ENCODE data around the gene AUTS2. TPM values are rescaled to one million over a fixed set of nuclear protein-coding genes. Genes with fewer than 3 reads are reported as not detected.

AUTS2 gene
- total and polyA plus RNA-seq, 2 donors = 13.4 to 87.7 TPM

- WGBS = 87% methylated on average over 5 of the region's 5 CpGs
- no peak for DNase-seq (ENCODE audit: extremely low spot score)
- no peak overlapping the region for H3K27ac ChIP-seq (ENCODE audit: low read depth)
- no peaks in the 10 kb centered on the region for H3K36me3 ChIP-seq (ENCODE audit: insufficient read depth)
- H3K4me1 ChIP-seq (ENCODE audit: insufficient read depth) = peaks cover 2% of the 10 kb centered on the region
- H3K4me3 ChIP-seq (ENCODE audit: low read depth, low read length) = no peak overlapping the region
Observed at GRCh38 chr7:70474639-70475234, 876.5 kb downstream of the AUTS2 start.

- Histone ChIP-seq H3K36me3 (ENCODE audit: insufficient read depth) (no peaks in the 10 kb centered on the region), H3K27ac (ENCODE audit: low read depth) (no peak overlapping the region), H3K4me1 (ENCODE audit: insufficient read depth) (peaks cover 2% of the 10 kb centered on the region), H3K4me3 (ENCODE audit: low read depth, low read length) (no peak overlapping the region)
- WGBS = 52% methylated on average over 7 of the region's 7 CpGs
- no peak for DNase-seq (ENCODE audit: extremely low spot score)
Observed at GRCh38 chr7:70477036-70478010, 879.0 kb downstream of the AUTS2 start.

DNA sequence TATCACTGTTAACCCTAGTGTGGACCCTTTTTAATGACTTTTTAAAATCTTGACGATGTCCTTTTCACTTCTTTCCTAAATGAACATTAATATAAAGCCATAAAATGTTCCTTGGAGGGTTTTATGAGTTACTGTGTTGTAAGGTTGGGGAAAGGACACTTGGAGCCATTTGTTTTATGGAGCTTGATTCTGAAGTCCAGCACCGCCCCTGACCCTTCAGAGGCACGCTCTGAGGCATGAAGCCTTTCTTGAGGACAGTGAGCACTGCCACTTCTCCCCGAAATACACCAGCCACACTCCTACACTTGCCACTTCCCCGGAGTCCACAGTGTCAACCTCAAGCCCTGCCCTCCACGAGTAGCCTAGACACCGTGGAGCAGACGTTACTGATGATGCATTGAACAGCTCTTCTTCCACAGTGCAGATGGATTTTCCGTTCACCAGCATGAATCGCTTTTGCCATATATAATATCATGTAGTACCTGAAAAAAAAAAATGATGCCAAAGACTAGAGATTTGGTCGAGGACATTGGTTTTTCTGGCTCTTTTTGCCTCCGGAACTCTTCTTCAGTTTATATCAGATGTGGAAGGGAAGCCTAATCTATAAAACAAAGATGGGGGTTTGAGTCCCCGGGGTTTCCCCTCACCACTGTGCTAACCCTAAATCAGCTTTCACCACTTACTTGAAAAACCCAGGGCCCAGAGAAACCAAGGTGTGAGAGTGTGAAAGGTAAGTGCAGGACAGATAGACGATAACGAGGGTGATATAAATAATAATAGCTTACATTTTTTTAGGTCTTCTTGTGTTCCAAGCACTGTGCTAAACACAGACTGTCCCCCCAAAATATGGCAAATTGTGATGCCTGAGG is 881.1 kb downstream of the AUTS2 start:
- H3K4me1 ChIP-seq (ENCODE audit: insufficient read depth) = peaks cover 2% of the 10 kb centered on the region
- DNase-seq (ENCODE audit: extremely low spot score) = no peak
- 94% methylated on average over 15 of the region's 15 CpGs for WGBS
- H3K27ac ChIP-seq (ENCODE audit: low read depth) = no peak overlapping the region
- no peak overlapping the region for H3K4me3 ChIP-seq (ENCODE audit: low read depth, low read length)
- H3K36me3 ChIP-seq (ENCODE audit: insufficient read depth) = no peaks in the 10 kb centered on the region

GRCh38 chr7:70480927-70481569 is 882.8 kb downstream of the AUTS2 start:
- H3K27ac ChIP-seq (ENCODE audit: low read depth) = no peak overlapping the region
- 84% methylated on average over 8 of the region's 8 CpGs for WGBS
- H3K4me1 ChIP-seq (ENCODE audit: insufficient read depth) = peaks cover 2% of the 10 kb centered on the region
- H3K4me3 ChIP-seq (ENCODE audit: low read depth, low read length) = no peak overlapping the region
- DNase-seq (ENCODE audit: extremely low spot score) = peak; percentile 41
- H3K36me3 ChIP-seq (ENCODE audit: insufficient read depth) = no peaks in the 10 kb centered on the region

DNA sequence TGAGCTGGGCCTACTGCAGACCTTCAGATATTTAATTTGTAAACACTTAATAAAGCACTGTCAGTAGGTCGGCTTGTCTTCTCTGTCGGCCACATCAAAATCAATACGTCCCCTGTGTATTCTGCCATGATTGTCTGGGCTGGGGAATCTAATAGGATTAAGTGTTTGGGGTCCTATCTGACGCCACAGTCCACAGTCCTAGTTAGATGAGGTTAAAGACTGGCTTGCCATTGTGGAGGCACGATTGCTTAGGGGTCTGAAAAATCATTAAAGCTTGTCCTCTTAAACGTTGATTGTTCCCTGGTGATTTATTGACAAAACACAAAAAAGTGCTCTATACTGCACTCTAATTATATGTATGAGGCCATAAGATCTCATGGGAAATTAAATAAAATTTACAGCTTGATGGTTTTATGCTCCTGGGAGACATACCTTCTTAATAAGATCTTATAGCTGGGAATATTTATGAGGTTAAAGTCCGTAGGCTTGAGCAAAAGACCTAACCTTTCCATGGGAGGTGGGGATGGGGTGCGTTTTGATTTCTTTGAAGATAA is 883.4 kb downstream of the AUTS2 start:
- H3K36me3 ChIP-seq (ENCODE audit: insufficient read depth) = no peaks in the 10 kb centered on the region
- WGBS = 87% methylated on average over 8 of the region's 8 CpGs

GRCh38 chr7:70484255-70484654 is 886.0 kb downstream of the AUTS2 start:
- no peak overlapping the region for H3K27ac ChIP-seq (ENCODE audit: low read depth)
- no peak for DNase-seq (ENCODE audit: extremely low spot score)
- no peaks in the 10 kb centered on the region for H3K36me3 ChIP-seq (ENCODE audit: insufficient read depth)
- WGBS = 87% methylated on average over 3 of the region's 3 CpGs
- no peaks in the 10 kb centered on the region for H3K4me1 ChIP-seq (ENCODE audit: insufficient read depth)
- H3K4me3 ChIP-seq (ENCODE audit: low read depth, low read length) = no peak overlapping the region

More for the DNA sequence above, 883.4 kb downstream of the AUTS2 start:
- H3K27ac ChIP-seq (ENCODE audit: low read depth) = no peak overlapping the region
- DNase-seq (ENCODE audit: extremely low spot score) = no peak
- no peak overlapping the region for H3K4me3 ChIP-seq (ENCODE audit: low read depth, low read length)
- H3K4me1 ChIP-seq (ENCODE audit: insufficient read depth) = peaks cover 2% of the 10 kb centered on the region

DNA sequence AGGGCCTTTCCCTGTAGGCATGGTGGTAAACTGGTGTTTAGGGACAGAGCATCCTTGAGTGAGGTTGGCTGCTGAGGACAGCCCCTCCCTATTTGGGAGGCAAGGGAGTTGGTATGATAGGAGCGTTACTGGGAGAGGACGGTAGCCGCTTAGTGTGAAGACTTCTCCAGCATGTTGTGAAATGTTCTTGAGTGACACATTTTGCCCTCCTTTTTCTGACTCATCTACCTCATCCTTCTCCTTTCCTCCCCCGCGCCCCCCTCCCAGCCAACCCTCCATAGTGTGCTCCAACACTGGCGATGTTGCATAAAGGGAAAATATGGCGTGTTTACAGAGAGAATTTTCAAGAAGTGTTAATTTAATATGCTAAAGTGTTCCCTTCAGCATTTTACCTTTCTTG is 888.7 kb downstream of the AUTS2 start:
- Histone ChIP-seq H3K36me3 (ENCODE audit: insufficient read depth) (no peaks in the 10 kb centered on the region), H3K27ac (ENCODE audit: low read depth) (no peak overlapping the region), H3K4me1 (ENCODE audit: insufficient read depth) (no peaks in the 10 kb centered on the region), H3K4me3 (ENCODE audit: low read depth, low read length) (no peak overlapping the region)
- DNase-seq (ENCODE audit: extremely low spot score) = no peak
- 93% methylated on average over 7 of the region's 7 CpGs for WGBS

- Histone ChIP-seq H3K36me3 (ENCODE audit: insufficient read depth) (no peaks in the 10 kb centered on the region), H3K4me1 (ENCODE audit: insufficient read depth) (no peaks in the 10 kb centered on the region), H3K4me3 (ENCODE audit: low read depth, low read length) (no peak overlapping the region), H3K27ac (ENCODE audit: low read depth) (no peak overlapping the region)
- 98% methylated on average over 10 of the region's 10 CpGs for WGBS
- no peak for DNase-seq (ENCODE audit: extremely low spot score)
Observed at GRCh38 chr7:70487428-70487827, 889.2 kb downstream of the AUTS2 start.

DNA sequence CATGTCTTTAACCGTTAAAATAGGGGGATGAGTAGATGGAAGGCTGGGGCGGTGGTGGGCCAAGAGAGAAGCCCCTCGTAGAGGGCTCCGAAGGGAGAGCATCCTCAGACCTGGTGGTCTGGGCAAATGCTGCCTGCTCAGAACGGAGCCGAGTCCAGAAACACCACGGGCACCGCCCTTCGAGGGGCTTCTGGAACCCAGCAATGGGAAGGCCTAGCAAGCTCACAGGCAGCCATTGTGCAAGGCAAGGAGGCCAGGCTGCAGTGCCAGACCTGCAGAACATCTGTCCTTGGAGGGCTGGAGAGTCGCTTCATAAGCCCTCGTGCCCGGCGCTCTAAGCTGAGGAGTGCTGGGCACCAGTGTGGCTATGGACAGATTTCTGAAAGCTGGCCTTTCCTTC is 889.6 kb downstream of the AUTS2 start:
- no peak for DNase-seq (ENCODE audit: extremely low spot score)
- Histone ChIP-seq H3K4me1 (ENCODE audit: insufficient read depth) (no peaks in the 10 kb centered on the region), H3K27ac (ENCODE audit: low read depth) (no peak overlapping the region), H3K4me3 (ENCODE audit: low read depth, low read length) (no peak overlapping the region), H3K36me3 (ENCODE audit: insufficient read depth) (no peaks in the 10 kb centered on the region)
- 96% methylated on average over 13 of the region's 13 CpGs for WGBS

DNA sequence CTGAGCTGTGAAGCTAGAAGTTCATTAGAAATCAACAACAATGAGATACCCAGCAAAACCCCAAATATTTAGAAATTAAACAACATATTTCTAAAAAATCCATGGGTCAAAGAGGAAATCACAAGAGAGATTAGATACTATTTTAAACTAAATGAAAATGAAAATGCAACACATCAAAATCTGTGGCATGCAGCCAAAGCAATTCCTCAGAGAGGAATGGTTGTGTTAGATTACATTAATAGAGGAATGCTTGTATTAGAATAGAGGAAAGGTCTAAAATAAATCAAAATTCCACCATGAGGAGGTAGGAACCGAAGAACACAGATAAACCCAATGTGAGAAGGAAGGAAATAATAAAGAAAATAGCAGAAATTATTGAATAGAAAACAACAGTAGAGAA is 891.5 kb downstream of the AUTS2 start:
- H3K27ac ChIP-seq (ENCODE audit: low read depth) = no peak overlapping the region
- no peaks in the 10 kb centered on the region for H3K36me3 ChIP-seq (ENCODE audit: insufficient read depth)
- H3K4me3 ChIP-seq (ENCODE audit: low read depth, low read length) = no peak overlapping the region
- H3K4me1 ChIP-seq (ENCODE audit: insufficient read depth) = no peaks in the 10 kb centered on the region
- DNase-seq (ENCODE audit: extremely low spot score) = no peak
- WGBS = 17% methylated on average over 1 of the region's 1 CpG

- no peaks in the 10 kb centered on the region for H3K4me1 ChIP-seq (ENCODE audit: insufficient read depth)
- H3K27ac ChIP-seq (ENCODE audit: low read depth) = no peak overlapping the region
- no peak for DNase-seq (ENCODE audit: extremely low spot score)
- H3K4me3 ChIP-seq (ENCODE audit: low read depth, low read length) = no peak overlapping the region
- 83% methylated on average over 7 of the region's 7 CpGs for WGBS
- H3K36me3 ChIP-seq (ENCODE audit: insufficient read depth) = no peaks in the 10 kb centered on the region
Observed at GRCh38 chr7:70492625-70493024, 894.4 kb downstream of the AUTS2 start.

DNA sequence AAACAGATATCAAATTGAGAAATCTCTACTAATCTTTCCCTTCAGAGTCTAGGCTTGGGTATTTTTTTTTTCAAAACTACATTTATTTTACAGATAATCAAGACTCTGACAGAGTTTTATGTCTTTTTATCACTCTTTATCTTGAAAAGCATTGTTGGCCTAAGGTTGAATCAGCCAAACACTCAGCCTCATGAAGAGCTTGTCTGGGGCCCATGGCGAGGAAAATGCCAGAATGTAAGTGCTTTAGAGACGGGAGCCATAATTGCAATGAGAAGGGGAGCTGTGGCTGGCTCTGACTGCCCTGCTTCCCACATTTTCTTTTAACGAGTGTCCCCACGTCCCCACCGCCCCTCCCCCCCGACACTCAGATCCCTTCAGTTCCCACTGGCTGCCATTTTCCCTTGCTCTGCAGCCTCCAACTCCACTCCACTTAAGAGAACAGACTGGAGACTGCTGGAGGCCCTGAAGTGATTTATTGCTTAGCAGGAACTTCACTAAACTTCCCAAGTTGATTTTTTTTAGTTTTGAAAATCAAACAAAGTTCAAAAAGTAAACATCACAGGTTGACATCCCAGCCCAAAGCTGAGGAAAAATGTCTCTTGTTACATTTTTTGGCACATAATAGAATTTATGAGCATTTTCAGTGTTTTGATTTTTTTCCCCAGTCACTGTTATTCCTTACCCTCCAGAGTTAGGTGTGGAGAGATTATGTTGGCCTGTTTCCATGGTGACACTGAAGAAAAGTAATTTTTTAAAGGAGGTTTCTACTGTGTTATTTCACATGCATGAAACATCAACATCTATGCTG is 896.2 kb downstream of the AUTS2 start:
- Histone ChIP-seq H3K4me1 (ENCODE audit: insufficient read depth) (no peaks in the 10 kb centered on the region), H3K4me3 (ENCODE audit: low read depth, low read length) (no peak overlapping the region), H3K27ac (ENCODE audit: low read depth) (no peak overlapping the region), H3K36me3 (ENCODE audit: insufficient read depth) (no peaks in the 10 kb centered on the region)
- no peak for DNase-seq (ENCODE audit: extremely low spot score)
- 54% methylated on average over 6 of the region's 6 CpGs for WGBS
